IMR-90 (cell line): ENCODE data around the gene CRABP1. TPM values are rescaled to one million over a fixed set of nuclear protein-coding genes. Genes with fewer than 3 reads are reported as not detected.

Experiments
- microRNA-seq, 2 experiments: library from miRNA; stranded (forward) in 1 of 2; unstranded in 1 of 2; fragments of 10-50 nt in 1 of 2; fragments of <30 nt in 1 of 2; gene quantifications in 1 of 2; microRNA quantifications in 1 of 2; one replicate each; pipeline versions ENCODE3 to v1.1.0; 2013 to 2020; ENCODE audit not compliant: insufficient read depth in 1 of 2, insufficient read length in 1 of 2, unreplicated experiment in 1 of 2
- polyA plus RNA-seq, 3 experiments: library from polyadenylated mRNA; depleted of rRNA; stranded (reverse); fragments of >200 nt; gene quantifications; 2 replicates each; pipeline ENCODE4 v1.2.3, GENCODE V29; 2012; ENCODE audit warnings: low replicate concordance in 1 of 3
- small RNA-seq, 5 experiments: library from RNA; depleted of rRNA; stranded (forward); fragments of <200 nt; gene quantifications; one replicate each; pipeline ENCODE3, GENCODE V24; 2012
- total RNA-seq: library from RNA; depleted of rRNA; stranded (reverse); fragments of >200 nt; gene quantifications from 2 replicates; pipeline ENCODE4 v1.2.3, GENCODE V29; 2012; rRNA removed

Gene CRABP1
- total and polyA plus RNA-seq, 2 of the 4 experiments (the other 2 are of a cell fraction) = not detected

Small RNAs within 50 kb of the gene (microRNA-seq; reads per million reads assigned to microRNA genes)
- gene AC090607.5 (ENCODE audit: insufficient read depth, insufficient read length) = not detected

Small RNAs within 50 kb of the gene (small RNA-seq; reads per million reads assigned to genes)
- gene AC090607.5 = 0 to 0.25 (median 0) reads per million in 5 experiments

Other genes starting within 250 kb of the CRABP1 start
- not detected in 2 replicates for gene SH2D7, start 247.8 kb upstream of the CRABP1 start, total RNA-seq
- not detected in 2 replicates for gene SH2D7, start 247.8 kb upstream of the CRABP1 start, polyA plus RNA-seq (2012; rRNA removed)
- gene CIB2, start 208.9 kb upstream of the CRABP1 start, total RNA-seq = 2.2 and 2.5 TPM in 2 replicates
- gene CIB2, start 208.9 kb upstream of the CRABP1 start, polyA plus RNA-seq (2012; rRNA removed) = 2.4 and 2.8 TPM in 2 replicates
- 47.7 and 64.4 TPM in 2 replicates for gene IDH3A, start 191.0 kb upstream of the CRABP1 start, total RNA-seq
- 33.9 and 34.5 TPM in 2 replicates for gene IDH3A, start 191.0 kb upstream of the CRABP1 start, polyA plus RNA-seq (2012; rRNA removed)
- not detected in 2 replicates for gene ACSBG1, start 105.8 kb upstream of the CRABP1 start, total RNA-seq
- 0.02 and 0.03 TPM in 2 replicates for gene ACSBG1, start 105.8 kb upstream of the CRABP1 start, polyA plus RNA-seq (2012; rRNA removed)
- gene DNAJA4, start 75.8 kb upstream of the CRABP1 start, total RNA-seq = under 0.01 and 0.18 TPM in 2 replicates
- gene DNAJA4, start 75.8 kb upstream of the CRABP1 start, polyA plus RNA-seq (2012; rRNA removed) = 0.27 and 0.32 TPM in 2 replicates
- 102 and 124 TPM in 2 replicates for gene SKIC8, start 40.7 kb upstream of the CRABP1 start, total RNA-seq
- 69.9 and 72.2 TPM in 2 replicates for gene SKIC8, start 40.7 kb upstream of the CRABP1 start, polyA plus RNA-seq (2012; rRNA removed)
- 12.2 and 23.6 TPM in 2 replicates for gene IREB2, start 97.9 kb downstream of the CRABP1 start, total RNA-seq
- 10.0 and 13.5 TPM in 2 replicates for gene IREB2, start 97.9 kb downstream of the CRABP1 start, polyA plus RNA-seq (2012; rRNA removed)
- 3.9 and 5.6 TPM in 2 replicates for gene HYKK, start 167.2 kb downstream of the CRABP1 start, total RNA-seq
- 2.7 and 3.8 TPM in 2 replicates for gene HYKK, start 167.2 kb downstream of the CRABP1 start, polyA plus RNA-seq (2012; rRNA removed)
- 208 and 344 TPM in 2 replicates for gene PSMA4, start 200.1 kb downstream of the CRABP1 start, total RNA-seq
- gene PSMA4, start 200.1 kb downstream of the CRABP1 start, polyA plus RNA-seq (2012; rRNA removed) = 209 and 239 TPM in 2 replicates
- 0.54 and 1.4 TPM in 2 replicates for gene CHRNA5, start 225.2 kb downstream of the CRABP1 start, total RNA-seq
- gene CHRNA5, start 225.2 kb downstream of the CRABP1 start, polyA plus RNA-seq (2012; rRNA removed) = 0.53 and 0.94 TPM in 2 replicates